ENCODE results near the gene CTNNBL1. TPM values are rescaled to one million over a fixed set of nuclear protein-coding genes. Genes with fewer than 3 reads are reported as not detected.

Gene CTNNBL1
- total and polyA plus RNA-seq, 2 of the 4 experiments (the other 2 are of a cell fraction) = 29.9 to 34.1 TPM

DNA sequence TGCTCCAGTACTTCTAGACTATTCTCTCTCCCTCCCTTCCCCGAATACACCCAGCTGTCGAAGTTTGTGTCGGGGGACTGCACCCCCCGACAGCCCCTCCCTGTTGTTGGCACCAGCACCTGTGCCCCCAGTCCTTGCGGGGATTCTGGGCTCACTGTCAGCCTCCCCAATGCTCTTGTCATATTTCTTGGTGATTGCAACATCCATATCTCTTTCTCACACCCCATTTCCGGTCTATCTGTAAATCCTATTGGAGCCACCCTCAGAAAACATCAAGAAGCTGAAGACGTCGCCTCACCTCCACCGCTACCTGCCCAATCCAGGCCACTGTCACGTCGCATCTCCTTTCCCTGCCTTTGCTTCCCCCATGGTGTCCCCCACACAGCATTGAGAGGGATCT, 176.5 kb downstream of the CTNNBL1 start:
- Histone ChIP-seq H3K4ac (ENCODE audit: low read depth, low read length) (no peak overlapping the region), H3K14ac (replicated peaks; ENCODE audit: low read depth, low read length) (no peak overlapping the region), H2AK9ac (replicated peaks; ENCODE audit: low read depth, low read length, poor library complexity) (peak overlapping the region; percentile 1), H3K9me1 (ENCODE audit: insufficient read depth, low read length) (no peaks in the 10 kb centered on the region; the same call in 1 of the 2 replicates), H2BK20ac (ENCODE audit: low read depth, low read length) (no peak overlapping the region), H3K79me1 (ENCODE audit: low read depth in 1 of 2, low read length in 2 of 2) (no peaks in the 10 kb centered on the region), H3K27me3 (ENCODE audit: control insufficient read depth, insufficient read depth, low read length) (no peaks in the 10 kb centered on the region), H2BK5ac (ENCODE audit: low read depth, low read length, poor library complexity, severe bottlenecking) (no peak overlapping the region), H3K4me1 (ENCODE audit: control insufficient read depth, insufficient read depth, low read length) (no peaks in the 10 kb centered on the region; the same call in 1 of the 2 replicates), H3K23ac (ENCODE audit: low read depth, low read length) (no peak overlapping the region), H4K91ac (ENCODE audit: insufficient read depth, low read depth, low read length) (no peak overlapping the region), H3K9me3 (ENCODE audit: control insufficient read depth, insufficient read depth, low read length) (no peaks in the 10 kb centered on the region), H2BK15ac (ENCODE audit: low read depth, low read length) (no peak overlapping the region), H3K9ac (ENCODE audit: low read depth, low read length) (no peak overlapping the region), H4K8ac (ENCODE audit: low read depth in 2 of 2, low read length in 2 of 2) (no peak overlapping the region), H3K4me2 (ENCODE audit: low read depth, low read length) (no peak overlapping the region), H2BK120ac (ENCODE audit: low read depth, low read length) (no peak overlapping the region), H3K18ac (ENCODE audit: low read depth, low read length) (no peak overlapping the region), H4K20me1 (ENCODE audit: insufficient read depth, low read length) (no peaks in the 10 kb centered on the region), H3K36me3 (ENCODE audit: control insufficient read depth, insufficient read depth, low read length) (peaks cover 22% of the 10 kb centered on the region), H4K5ac (ENCODE audit: low read depth, low read length) (no peak overlapping the region), H2AFZ (replicated peaks; ENCODE audit: low read length, poor library complexity) (peak overlapping the region; percentile 4), H2AK5ac (ENCODE audit: low read depth, low read length) (no peak overlapping the region), H3K4me3 (ENCODE audit: insufficient read depth, low read depth, low read length) (no peak overlapping the region), H3K56ac (ENCODE audit: extremely low read depth, insufficient read depth, low read length) (no peak overlapping the region), H3K27ac (ENCODE audit: insufficient read depth, low read length) (no peak overlapping the region)
- WGBS, 2 experiments (ENCODE audit: extremely low coverage in 2 of 2, insufficient read length in 1 of 2) = 84% methylated on average over 7 of the region's 11 CpGs; no CpG with 5 or more reads in 1 of the 2 experiments
- no TSS peak for BruUV-seq (replicated peaks)
- no peak for ATAC-seq (ENCODE audit: low read depth)
- in situ Hi-C loops (cut with MboI; ENCODE audit: low sequenced_read_pairs) (no loop called here), dilution Hi-C loops (cut with HindIII; ENCODE audit: low sequenced_read_pairs, unreplicated experiment) (no loop called here), intact Hi-C loops (cut with micrococcal nuclease) (no loop called here)
- CTCF ChIA-PET = no interaction called here
- no peak for DNase-seq
- POLR2A ChIA-PET (ENCODE audit: unreplicated experiment) = no interaction called here
- TF ChIP-seq USF2 (IDR thresholded peaks at IDR 0.05; ENCODE audit: low read depth, low read length) (no peak), CEBPB (IDR thresholded peaks at IDR 0.05; ENCODE audit: low read depth, low read length) (peak; percentile 72)
